ENCODE data around the gene KCNN4. TPM values are rescaled to one million over a fixed set of nuclear protein-coding genes. Genes with fewer than 3 reads are reported as not detected.

Gene KCNN4
- total and polyA plus RNA-seq, 2 of the 13 experiments (the other 11 are each of a cell fraction or from before 2014, with no cell fraction given) = 0.13 to 0.25 TPM

- TF ChIP-seq ZNF790 (CRISPR knock-in tag; IDR thresholded peaks at IDR 0.05; ENCODE audit: borderline replicate concordance) = no peak
- no peak for TF ChIP-seq ZNF264 (CRISPR knock-in tag; IDR thresholded peaks at IDR 0.05)
- no peak for TF ChIP-seq THAP11 (CRISPR knock-in tag; IDR thresholded peaks at IDR 0.05)
- TF ChIP-seq MAX (IDR thresholded peaks at IDR 0.05) = no peak
- no peak for TF ChIP-seq THAP8 (CRISPR knock-in tag; IDR thresholded peaks at IDR 0.05; ENCODE audit: borderline replicate concordance)
- no peak for TF ChIP-seq ATF7 (IDR thresholded peaks at IDR 0.05)
- TF ChIP-seq ATF7 (CRISPR knock-in tag; IDR thresholded peaks at IDR 0.05) = no peak
- TF ChIP-seq TRAFD1 (CRISPR knock-in tag; IDR thresholded peaks at IDR 0.05; ENCODE audit: borderline replicate concordance) = no peak
- no peak for TF ChIP-seq TRIM22 (IDR thresholded peaks at IDR 0.05)
Observed at GRCh38 chr19:43812259-43812658, 31.5 kb upstream of the KCNN4 start (continued).

GRCh38 chr19:43811837-43812236 is 31.1 kb upstream of the KCNN4 start:
- TF ChIP-seq ESRRA (CRISPR knock-in tag; IDR thresholded peaks at IDR 0.05; ENCODE audit: low read depth) = no peak
- DNase-seq (ENCODE audit: low spot score) (no peak), FAIRE-seq (no peak), ATAC-seq (no peak)
- intact Hi-C loops (cut with micrococcal nuclease; ENCODE audit: unreplicated experiment) (no loop called here), in situ Hi-C loops (cut with HindIII; ENCODE audit: extremely low pct_ligation_motif_present, low pct_unique_long_range_greater_than_20kb) (no loop called here)
- no peak overlapping the region for H3K4me2 ChIP-seq (ENCODE audit: low read depth, low read length)
- no peaks in the 10 kb centered on the region for H3K4me1 ChIP-seq (ENCODE audit: insufficient read depth, low read length)
- H2AFZ ChIP-seq (ENCODE audit: low read length) = no peak overlapping the region
- BruUV-seq (replicated peaks) = no TSS peak
- H3K79me2 ChIP-seq (ENCODE audit: insufficient read depth, low read length) = no peaks in the 10 kb centered on the region
- no peaks in the 10 kb centered on the region for H3K27me3 ChIP-seq (ENCODE audit: control insufficient read depth in 1 of 2, insufficient read depth in 2 of 2, low read length in 2 of 2)
- H3K9me3 ChIP-seq (ENCODE audit: low read length) = peaks cover 4% of the 10 kb centered on the region
- H4K20me1 ChIP-seq (ENCODE audit: insufficient read depth, low read length) = no peaks in the 10 kb centered on the region
- POLR2A ChIA-PET = interaction anchor here (0.8 kb wide), 1 partner anchor 15 kb away, joined by 3 read pairs; the partner anchor contains the start of gene ZNF283
- CTCF ChIA-PET (ENCODE audit: low intra/inter-chr PET ratio, low total read pairs) = no interaction called here
- H3K4me3 ChIP-seq (replicated peaks in 1 of 3; ENCODE audit: insufficient read depth in 1 of 3, low read depth in 2 of 3, low read length in 3 of 3) = no peak overlapping the region
- 0% methylated on average over 1 of the region's 1 CpG for WGBS (ENCODE audit: low lambda C conversion rate)
- no peaks in the 10 kb centered on the region for H3K36me3 ChIP-seq (replicated peaks in 1 of 2; ENCODE audit: control insufficient read depth in 1 of 2, insufficient read depth in 2 of 2, low read length in 2 of 2)
- H3K27ac ChIP-seq (ENCODE audit: extremely low read length, insufficient read depth, low read length) = no peak overlapping the region
- no peak overlapping the region for H3K9ac ChIP-seq (ENCODE audit: insufficient read depth, low read depth, low read length)
